ENCODE data around the gene OTUD1. TPM values are rescaled to one million over a fixed set of nuclear protein-coding genes. Genes with fewer than 3 reads are reported as not detected.

Gene OTUD1
- total and polyA plus RNA-seq, 12 donors: 4.8 to 31.1 (median 15.1) TPM

- Histone ChIP-seq H3K36me3 (replicated peaks in 1 of 2) (no peaks in the 10 kb centered on the region), H3K4me1 (replicated peaks in 1 of 2) (no peaks in the 10 kb centered on the region), H3K9me3 (replicated peaks in 1 of 3) (no peaks in the 10 kb centered on the region), H3K4me3 (no peak overlapping the region), H3K27me3 (no peaks in the 10 kb centered on the region), H3K27ac (no peak overlapping the region)
- 72 to 83% (median 75%) methylated on average over 2 of the region's 2 CpGs for WGBS, 4 donors
- DNase-seq: no peak
- no peak for TF ChIP-seq POLR2A (IDR thresholded peaks at IDR 0.05)
- TF ChIP-seq, protein P1, sequence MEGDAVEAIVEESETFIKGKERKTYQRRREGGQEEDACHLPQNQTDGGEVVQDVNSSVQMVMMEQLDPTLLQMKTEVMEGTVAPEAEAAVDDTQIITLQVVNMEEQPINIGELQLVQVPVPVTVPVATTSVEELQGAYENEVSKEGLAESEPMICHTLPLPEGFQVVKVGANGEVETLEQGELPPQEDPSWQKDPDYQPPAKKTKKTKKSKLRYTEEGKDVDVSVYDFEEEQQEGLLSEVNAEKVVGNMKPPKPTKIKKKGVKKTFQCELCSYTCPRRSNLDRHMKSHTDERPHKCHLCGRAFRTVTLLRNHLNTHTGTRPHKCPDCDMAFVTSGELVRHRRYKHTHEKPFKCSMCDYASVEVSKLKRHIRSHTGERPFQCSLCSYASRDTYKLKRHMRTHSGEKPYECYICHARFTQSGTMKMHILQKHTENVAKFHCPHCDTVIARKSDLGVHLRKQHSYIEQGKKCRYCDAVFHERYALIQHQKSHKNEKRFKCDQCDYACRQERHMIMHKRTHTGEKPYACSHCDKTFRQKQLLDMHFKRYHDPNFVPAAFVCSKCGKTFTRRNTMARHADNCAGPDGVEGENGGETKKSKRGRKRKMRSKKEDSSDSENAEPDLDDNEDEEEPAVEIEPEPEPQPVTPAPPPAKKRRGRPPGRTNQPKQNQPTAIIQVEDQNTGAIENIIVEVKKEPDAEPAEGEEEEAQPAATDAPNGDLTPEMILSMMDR (IDR thresholded peaks at IDR 0.05): no peak
- intact Hi-C loops (cut with DNase I): no loop called here
Observed at GRCh38 chr10:23433701-23434100, 5.2 kb upstream of the OTUD1 start.

GRCh38 chr10:23435378-23435777 is 3.5 kb upstream of the OTUD1 start:
- Histone ChIP-seq H3K27ac (no peak overlapping the region), H3K27me3 (no peaks in the 10 kb centered on the region), H3K36me3 (replicated peaks in 1 of 2) (no peaks in the 10 kb centered on the region), H3K4me1 (replicated peaks in 1 of 2) (no peaks in the 10 kb centered on the region), H3K4me3 (no peak overlapping the region), H3K9me3 (replicated peaks in 1 of 3) (no peaks in the 10 kb centered on the region)
- WGBS, 4 donors: 91 to 96% (median 94%) methylated on average over 1 of the region's 1 CpG
- intact Hi-C loops (cut with DNase I): no loop called here
- TF ChIP-seq, protein P1 (IDR thresholded peaks at IDR 0.05): no peak
- TF ChIP-seq POLR2A (IDR thresholded peaks at IDR 0.05): no peak
- no peak for DNase-seq

- TF ChIP-seq POLR2A (IDR thresholded peaks at IDR 0.05): no peak
- TF ChIP-seq, protein P1 (IDR thresholded peaks at IDR 0.05): no peak
- Histone ChIP-seq H3K9me3 (replicated peaks in 1 of 3) (no peaks in the 10 kb centered on the region), H3K4me3 (no peak overlapping the region), H3K4me1 (replicated peaks in 1 of 2) (peaks cover 10 to 15% of the 10 kb centered on the region in 2 donors), H3K36me3 (replicated peaks in 1 of 2) (no peaks in the 10 kb centered on the region), H3K27me3 (no peaks in the 10 kb centered on the region), H3K27ac (no peak overlapping the region)
- intact Hi-C loops (cut with DNase I): no loop called here
- 79 to 89% (median 85%) methylated on average over 4 of the region's 4 CpGs for WGBS, 4 donors
- DNase-seq: no peak
Observed at GRCh38 chr10:23436983-23437382, 1.9 kb upstream of the OTUD1 start.

DNA sequence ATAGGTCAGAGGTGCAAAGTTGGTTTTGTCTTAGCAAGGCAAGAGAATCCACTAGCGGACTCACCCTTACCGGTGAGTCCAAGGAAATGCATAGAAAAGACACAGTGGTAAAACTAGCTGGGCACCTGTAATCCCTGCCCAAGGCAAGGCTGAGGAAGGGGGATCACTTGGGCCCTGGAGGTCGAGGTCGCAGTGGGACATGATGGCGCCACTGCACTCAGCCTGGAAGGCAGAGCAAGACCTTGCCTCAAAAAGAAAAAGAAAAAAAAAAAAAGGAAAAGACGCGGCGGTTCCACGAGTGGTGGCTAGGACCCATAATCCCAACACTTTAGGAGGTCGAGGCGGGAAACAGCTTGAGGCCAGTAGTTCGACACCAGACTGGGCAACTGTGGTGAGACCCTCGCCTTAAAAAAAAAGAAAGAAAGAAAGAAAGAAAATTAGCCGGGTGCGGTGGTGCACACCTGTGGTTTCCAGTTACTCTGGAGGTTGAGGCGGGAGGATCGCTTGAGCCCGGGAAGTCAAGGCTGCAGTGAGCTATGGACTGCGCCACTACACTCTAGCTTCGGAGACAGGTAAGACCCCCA is 820 bp upstream of the OTUD1 start:
- 93 to 96% (median 94%) methylated on average over 20 of the region's 20 CpGs for WGBS, 4 donors
- peak overlapping the region in 2 of 4 donors; percentile 6 to 98 for H3K4me3 ChIP-seq
- intact Hi-C loops (cut with DNase I): no loop called here
- DNase-seq: peak in 2 of 7 donors; percentile 3 to 37
- no peaks in the 10 kb centered on the region for H3K9me3 ChIP-seq (replicated peaks in 1 of 3)
- H3K4me1 ChIP-seq (replicated peaks in 1 of 2): peaks cover 13 to 26% of the 10 kb centered on the region in 2 donors
- H3K36me3 ChIP-seq (replicated peaks in 1 of 2): no peaks in the 10 kb centered on the region
- H3K27ac ChIP-seq: peak overlapping the region in 4 of 5 donors; percentile 60 to 100 (median 83)
- H3K27me3 ChIP-seq: no peaks in the 10 kb centered on the region
- no peak for TF ChIP-seq POLR2A (IDR thresholded peaks at IDR 0.05)
- TF ChIP-seq, protein P1 (IDR thresholded peaks at IDR 0.05): no peak
